Ectodermal cell (in vitro differentiated cells): Measurements from ENCODE around the gene RASSF1.

Experiments
- H3K27ac ChIP-seq: 2 replicates; pipeline ENCODE4 v1.7.0; 2013; ENCODE audit warnings: mild to moderate bottlenecking, low read depth, low read length; ENCODE audit not compliant: insufficient read depth, poor library complexity, severe bottlenecking
- H3K27me3 ChIP-seq: 2 replicates; pipeline ENCODE4 v1.7.0; 2013; ENCODE audit warnings: mild to moderate bottlenecking, low read length; ENCODE audit not compliant: insufficient read depth, control insufficient read depth, poor library complexity, severe bottlenecking
- H3K36me3 ChIP-seq: one replicate; pipeline ENCODE4 v1.7.0; 2013; ENCODE audit warnings: low read length; ENCODE audit not compliant: control insufficient read depth, insufficient read depth
- H3K4me1 ChIP-seq: one replicate; pipeline ENCODE4 v1.7.0; 2013; ENCODE audit warnings: low read length; ENCODE audit not compliant: control insufficient read depth, insufficient read depth
- H3K4me3 ChIP-seq: 2 replicates; pipeline ENCODE4 v1.7.0; 2013; ENCODE audit warnings: low read depth, low read length, control low read depth; ENCODE audit not compliant: insufficient read depth
- H3K9me3 ChIP-seq: 2 replicates; pipeline ENCODE4 v1.7.0; 2013; ENCODE audit warnings: mild to moderate bottlenecking, low read length, moderate library complexity; ENCODE audit not compliant: control insufficient read depth
- WGBS, 2 experiments: methylation state at CpG; one replicate each; pipeline ENCODE4 v1.1.7; 2013; ENCODE audit warnings: missing lambda C conversion rate in 2 of 2; 5-methylcytosine and 5-hydroxymethylcytosine counted together

The RASSF1 gene

DNA sequence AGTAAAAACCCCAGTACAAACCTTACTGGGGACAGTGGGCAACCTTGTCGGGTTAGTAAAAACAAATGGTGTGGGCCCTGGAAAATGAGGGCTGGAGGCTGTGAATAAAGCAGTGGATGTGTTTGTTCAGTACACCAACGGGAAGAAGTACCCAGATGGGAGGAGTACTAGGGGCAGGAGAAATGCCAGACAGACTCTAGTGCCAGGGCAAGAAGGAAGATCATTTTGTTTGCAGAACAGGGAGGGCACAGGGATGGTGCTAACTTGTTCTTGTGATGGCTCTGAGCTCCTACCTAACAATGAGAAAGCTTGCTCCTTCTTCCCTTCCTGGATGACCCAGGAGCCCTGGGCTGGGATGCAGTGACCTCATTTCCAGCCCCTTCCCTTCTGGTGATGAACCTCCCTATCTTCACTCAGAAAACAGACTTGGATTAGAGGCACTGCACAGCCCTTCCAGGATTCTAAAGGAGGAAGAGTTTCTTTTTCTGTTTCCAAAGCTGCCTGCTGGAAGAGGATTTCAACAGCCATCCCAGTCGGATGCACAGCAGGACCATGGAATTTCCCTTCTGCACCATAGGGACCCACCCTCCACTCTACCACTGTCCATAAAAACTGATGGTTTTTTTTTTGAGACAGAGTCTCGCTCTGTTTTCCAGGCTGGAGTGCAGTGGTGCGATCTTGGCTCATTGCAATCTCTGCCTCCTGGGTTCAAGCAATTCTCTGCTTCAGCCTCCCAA, 6.1 kb downstream of the RASSF1 start:
- Histone ChIP-seq H3K27ac (no peak overlapping the region), H3K36me3 (peaks cover 30% of the 10 kb centered on the region), H3K4me3 (no peak overlapping the region)

GRCh38 chr3:50333744-50334328, 6.8 kb downstream of the RASSF1 start:
- 94% methylated on average over 12 of the region's 12 CpGs for whole genome bisulfite sequencing, 2 experiments
- Histone ChIP-seq H3K27me3 (peaks cover 12% of the 10 kb centered on the region), H3K27ac (no peak overlapping the region), H3K36me3 (peaks cover 34% of the 10 kb centered on the region), H3K9me3 (no peaks in the 10 kb centered on the region), H3K4me3 (no peak overlapping the region), H3K4me1 (peaks cover 13% of the 10 kb centered on the region)

More for the DNA sequence above, 6.1 kb downstream of the RASSF1 start:
- H3K9me3 ChIP-seq: no peaks in the 10 kb centered on the region
- 92% methylated on average over 5 of the region's 5 CpGs for WGBS, 2 experiments
- H3K4me1 ChIP-seq: peaks cover 13% of the 10 kb centered on the region
- H3K27me3 ChIP-seq: peaks cover 19% of the 10 kb centered on the region

- Histone ChIP-seq H3K27me3 (no peaks in the 10 kb centered on the region), H3K9me3 (no peaks in the 10 kb centered on the region), H3K36me3 (peaks cover 34% of the 10 kb centered on the region), H3K4me1 (peaks cover 9% of the 10 kb centered on the region), H3K27ac (no peak overlapping the region), H3K4me3 (no peak overlapping the region)
- 96 to 98% methylated on average over 19 of the region's 19 CpGs for WGBS, 2 experiments
Measured at GRCh38 chr3:50331364-50331907, 9.2 kb downstream of the RASSF1 start.

DNA sequence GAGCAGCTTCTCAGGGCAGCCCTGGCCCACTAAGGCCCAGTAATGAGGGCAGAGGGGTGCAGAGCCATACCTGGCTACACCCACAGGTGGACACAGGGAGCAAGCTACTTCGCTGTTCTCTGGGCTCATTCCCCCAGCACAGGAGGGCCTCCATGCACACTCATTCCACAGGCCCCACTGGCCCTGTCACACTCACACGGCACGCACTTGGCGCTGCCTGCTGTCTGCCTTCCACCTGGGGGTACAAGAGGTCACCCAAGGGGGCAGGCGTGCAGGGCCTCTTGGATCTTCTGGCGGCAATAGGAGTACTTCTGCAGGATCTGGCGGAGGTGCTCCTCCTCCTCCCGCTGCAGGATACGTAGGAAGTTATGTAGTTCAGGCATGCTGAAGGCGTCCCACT, 10.3 kb downstream of the RASSF1 start:
- peaks cover 3% of the 10 kb centered on the region for H3K4me1 ChIP-seq
- peaks cover 37% of the 10 kb centered on the region for H3K36me3 ChIP-seq
- H3K9me3 ChIP-seq: no peaks in the 10 kb centered on the region
- H3K27me3 ChIP-seq: no peaks in the 10 kb centered on the region
- no peak overlapping the region for H3K4me3 ChIP-seq
- no peak overlapping the region for H3K27ac ChIP-seq
- 96% methylated on average over 10 of the region's 10 CpGs for WGBS, 2 experiments

- WGBS, 2 experiments: 6 to 7% methylated on average over 55 of the region's 55 CpGs
- Histone ChIP-seq H3K4me1 (peaks cover 5% of the 10 kb centered on the region), H3K27ac (no peak within 1 kb of the TSS), H3K27me3 (no peaks in the 10 kb centered on the region), H3K9me3 (no peaks in the 10 kb centered on the region), H3K4me3 (peak within 1 kb of the TSS; percentile 87), H3K36me3 (peaks cover 33% of the 10 kb centered on the region)
Measured at GRCh38 chr3:50327943-50328691, 12.5 kb downstream of the RASSF1 start, which contains the start of gene TUSC2. Gene TUSC2, minus strand, starts transcription at chr3:50328223. Its CDS starts 124 bp downstream, at chr3:50328099.

DNA sequence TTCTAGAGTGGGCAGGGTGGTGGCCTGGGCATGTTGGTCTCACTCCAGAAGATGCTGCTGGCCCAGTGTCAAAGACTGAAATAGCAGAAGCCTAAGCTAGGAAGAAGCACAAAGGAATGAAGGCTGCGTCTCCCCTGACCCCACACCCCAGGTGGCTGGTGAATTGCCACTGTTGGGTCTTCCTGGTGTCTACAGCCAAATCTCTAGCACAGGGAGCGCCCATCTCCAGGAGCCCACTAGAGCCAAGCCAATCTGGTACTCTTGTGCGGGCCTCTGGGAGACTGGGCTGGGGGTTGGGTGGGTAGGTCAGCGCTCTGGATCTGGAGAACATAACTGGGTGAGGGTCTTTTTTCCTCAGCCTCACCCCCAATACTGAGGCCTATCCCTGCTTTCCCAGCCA, 13.5 kb downstream of the RASSF1 start:
- WGBS, 2 experiments: 83 to 84% methylated on average over 4 of the region's 4 CpGs
- Histone ChIP-seq H3K27me3 (no peaks in the 10 kb centered on the region), H3K36me3 (peaks cover 33% of the 10 kb centered on the region), H3K4me1 (peaks cover 14% of the 10 kb centered on the region), H3K4me3 (peak overlapping the region; percentile 87), H3K27ac (no peak overlapping the region), H3K9me3 (no peaks in the 10 kb centered on the region)

- Histone ChIP-seq H3K9me3 (no peaks in the 10 kb centered on the region), H3K4me3 (no peak overlapping the region), H3K36me3 (peaks cover 24% of the 10 kb centered on the region), H3K27me3 (no peaks in the 10 kb centered on the region), H3K27ac (no peak overlapping the region), H3K4me1 (peaks cover 17% of the 10 kb centered on the region)
- 92 to 95% methylated on average over 8 of the region's 8 CpGs for WGBS, 2 experiments
Measured at GRCh38 chr3:50326182-50326541, 14.5 kb downstream of the RASSF1 start.

DNA sequence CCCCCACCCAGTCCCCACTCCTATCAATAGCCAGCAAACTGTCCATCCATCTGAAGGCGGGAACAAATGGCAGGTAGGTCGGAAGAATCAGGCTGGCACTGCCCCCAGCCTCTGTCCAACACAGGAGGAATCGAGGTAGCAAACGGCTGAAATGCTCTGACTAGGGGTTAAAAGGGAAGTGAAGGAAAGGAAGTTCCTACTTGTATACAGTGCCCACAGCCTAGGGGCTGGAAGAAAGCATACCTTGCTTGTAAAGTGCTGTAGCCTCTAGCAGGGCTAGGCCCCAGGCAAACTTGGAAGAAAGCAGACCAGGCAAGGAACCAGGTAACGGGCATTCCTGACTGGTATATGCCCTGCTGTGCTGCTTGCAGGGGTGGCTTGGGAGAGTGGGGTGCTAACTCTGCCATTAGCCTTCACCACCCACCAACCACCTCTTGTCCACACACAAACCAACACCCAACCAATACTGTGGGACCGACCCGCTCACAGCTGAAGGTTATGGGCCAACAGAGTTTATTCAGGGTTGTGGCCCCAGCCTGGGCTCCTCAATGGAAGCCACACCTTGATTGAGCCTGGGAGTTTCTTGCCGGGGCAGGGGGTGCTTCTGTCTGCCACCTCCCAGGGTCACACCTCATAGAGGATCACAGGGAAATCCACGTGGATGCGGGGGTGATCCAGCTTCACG, 15.0 kb downstream of the RASSF1 start:
- 96% methylated on average over 11 of the region's 11 CpGs for WGBS, 2 experiments
- Histone ChIP-seq H3K27ac (no peak overlapping the region), H3K9me3 (no peaks in the 10 kb centered on the region), H3K27me3 (no peaks in the 10 kb centered on the region), H3K4me3 (no peak overlapping the region), H3K36me3 (peaks cover 18% of the 10 kb centered on the region), H3K4me1 (peaks cover 17% of the 10 kb centered on the region)

GRCh38 chr3:50325113-50325480, 15.5 kb downstream of the RASSF1 start:
- no peak overlapping the region for H3K27ac ChIP-seq

More at GRCh38 chr3:50325113-50325480, 15.5 kb downstream of the RASSF1 start:
- 96 to 100% methylated on average over 2 of the region's 2 CpGs for WGBS, 2 experiments
- H3K27me3 ChIP-seq: no peaks in the 10 kb centered on the region
- no peaks in the 10 kb centered on the region for H3K9me3 ChIP-seq
- H3K4me1 ChIP-seq: peaks cover 22% of the 10 kb centered on the region
- H3K4me3 ChIP-seq: no peak overlapping the region
- H3K36me3 ChIP-seq: peaks cover 13% of the 10 kb centered on the region
